GM12865 (cell line): Measurements from ENCODE around the gene SERPINB2.

Experiments used
- DNase-seq: peaks from one replicate; pipeline ENCODE4 v3.0.0; 2010; ENCODE audit warnings: low read depth
- H3K4me3 ChIP-seq: 2 replicates; pipeline ENCODE4 v1.5.1; 2011; ENCODE audit warnings: mild to moderate bottlenecking, low read depth, low read length, control low read depth
- CTCF ChIP-seq: IDR thresholded peaks from 2 replicates; pipeline ENCODE4 v1.5.1; 2011; ENCODE audit warnings: low read length, control low read depth, low read depth, inconsistent platforms; ENCODE audit not compliant: insufficient read depth; ENCODE audit errors: missing control alignments

The SERPINB2 gene

DNA sequence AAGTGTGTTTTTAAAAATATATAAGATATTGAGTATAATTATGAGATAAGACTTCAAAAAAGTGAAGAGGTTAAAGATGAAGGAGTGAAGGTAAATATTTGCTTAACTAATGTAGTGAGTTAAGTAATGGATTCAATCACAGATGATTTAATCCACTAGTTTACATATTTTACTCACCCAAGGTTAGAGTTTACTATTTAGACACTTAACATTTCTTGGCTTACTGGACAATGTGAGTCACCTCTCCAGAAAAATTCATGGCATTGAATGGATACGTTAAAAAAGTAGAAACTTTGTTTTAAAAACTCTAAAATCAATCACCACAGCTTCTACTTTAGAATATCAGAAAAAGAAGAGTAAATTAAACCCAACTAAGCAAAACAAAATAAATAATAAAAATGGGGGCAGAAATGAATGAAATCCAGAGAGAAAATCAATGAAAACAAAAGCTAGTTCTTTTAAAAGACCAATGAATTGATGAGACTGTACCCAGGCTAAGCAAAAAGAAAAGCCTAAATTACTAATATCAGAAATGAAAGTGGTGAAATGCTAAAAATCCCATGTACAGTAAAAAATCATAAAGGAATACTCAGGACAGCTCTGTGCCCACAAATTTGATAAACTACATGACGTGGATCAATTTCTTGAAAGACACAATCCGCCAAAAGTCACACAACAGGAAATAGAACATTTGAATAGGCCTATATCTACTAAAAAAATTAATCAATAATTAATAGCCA is 59.7 kb downstream of the SERPINB2 start:
- no peak for DNase-seq
- TF ChIP-seq CTCF = no peak

GRCh38 chr18:63949068-63949737 is 61.7 kb downstream of the SERPINB2 start, which contains the start of gene HMSD:
Gene HMSD (plus strand): TSS chr18:63949301. CDS start chr18:63953456, 4,155 bp downstream.
- peak; percentile 91 for DNase-seq
- H3K4me3 ChIP-seq = peak within 1 kb of the TSS; percentile 96
- TF ChIP-seq CTCF = peak; percentile 57

More for the DNA sequence above, 59.7 kb downstream of the SERPINB2 start:
- no peak overlapping the region for H3K4me3 ChIP-seq

GRCh38 chr18:63951302-63951705 is 63.8 kb downstream of the SERPINB2 start:
- DNase-seq = peak; percentile 73
- H3K4me3 ChIP-seq = peak overlapping the region; percentile 96
- TF ChIP-seq CTCF = peak; percentile 42
